ENCODE data around the gene TBL1Y.

GRCh38 chrY:6909856-6910255 is 641 bp upstream of the TBL1Y start:
- TF ChIP-seq, protein P1, sequence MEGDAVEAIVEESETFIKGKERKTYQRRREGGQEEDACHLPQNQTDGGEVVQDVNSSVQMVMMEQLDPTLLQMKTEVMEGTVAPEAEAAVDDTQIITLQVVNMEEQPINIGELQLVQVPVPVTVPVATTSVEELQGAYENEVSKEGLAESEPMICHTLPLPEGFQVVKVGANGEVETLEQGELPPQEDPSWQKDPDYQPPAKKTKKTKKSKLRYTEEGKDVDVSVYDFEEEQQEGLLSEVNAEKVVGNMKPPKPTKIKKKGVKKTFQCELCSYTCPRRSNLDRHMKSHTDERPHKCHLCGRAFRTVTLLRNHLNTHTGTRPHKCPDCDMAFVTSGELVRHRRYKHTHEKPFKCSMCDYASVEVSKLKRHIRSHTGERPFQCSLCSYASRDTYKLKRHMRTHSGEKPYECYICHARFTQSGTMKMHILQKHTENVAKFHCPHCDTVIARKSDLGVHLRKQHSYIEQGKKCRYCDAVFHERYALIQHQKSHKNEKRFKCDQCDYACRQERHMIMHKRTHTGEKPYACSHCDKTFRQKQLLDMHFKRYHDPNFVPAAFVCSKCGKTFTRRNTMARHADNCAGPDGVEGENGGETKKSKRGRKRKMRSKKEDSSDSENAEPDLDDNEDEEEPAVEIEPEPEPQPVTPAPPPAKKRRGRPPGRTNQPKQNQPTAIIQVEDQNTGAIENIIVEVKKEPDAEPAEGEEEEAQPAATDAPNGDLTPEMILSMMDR (IDR thresholded peaks at IDR 0.05), result no peak
- no peak for TF ChIP-seq EP300 (IDR thresholded peaks at IDR 0.05)
- no peak for TF ChIP-seq POLR2A (IDR thresholded peaks at IDR 0.05)
- TF ChIP-seq POLR2AphosphoS5 (IDR thresholded peaks at IDR 0.05), result no peak

Measured in stomach (tissue), 4 donors.